IPS DF 4.7 (cell line): ENCODE measurements around the gene CEP131.

Experiments used
- DNase-seq: peaks from one replicate; pipeline ENCODE4 v3.0.0-alpha.2; 2013; ENCODE audit warnings: low spot score; ENCODE audit errors: extremely low read depth

CEP131 gene

GRCh38 chr17:81251709-81252301 lies 29.0 kb upstream of the CEP131 start:
- DNase-seq, result no peak

- no peak for DNase-seq
These were observed 28.4 kb upstream of the CEP131 start for GRCh38 chr17:81251094-81251708.

GRCh38 chr17:81250286-81251093 lies 27.7 kb upstream of the CEP131 start:
- no peak for DNase-seq

GRCh38 chr17:81249223-81250040 lies 26.7 kb upstream of the CEP131 start:
- DNase-seq, result no peak

GRCh38 chr17:81248649-81249048 lies 25.9 kb upstream of the CEP131 start:
- no peak for DNase-seq

- no peak for DNase-seq
These were observed 24.7 kb upstream of the CEP131 start for GRCh38 chr17:81247339-81247990.

- DNase-seq, result no peak
These were observed 24.0 kb upstream of the CEP131 start for GRCh38 chr17:81246679-81247338.

- DNase-seq, result no peak
These were observed 23.5 kb upstream of the CEP131 start for GRCh38 chr17:81246343-81246670.

GRCh38 chr17:81245665-81246342 lies 23.0 kb upstream of the CEP131 start:
- DNase-seq, result no peak

GRCh38 chr17:81245024-81245664 lies 22.4 kb upstream of the CEP131 start:
- DNase-seq, result no peak

- DNase-seq, result no peak
These were observed 21.7 kb upstream of the CEP131 start for GRCh38 chr17:81244358-81245023.

- DNase-seq, result no peak
These were observed 20.5 kb upstream of the CEP131 start for GRCh38 chr17:81243333-81243664.

GRCh38 chr17:81242421-81243332 lies 19.9 kb upstream of the CEP131 start:
- DNase-seq, result no peak

- no peak for DNase-seq
These were observed 19.1 kb upstream of the CEP131 start for GRCh38 chr17:81241648-81242420.

GRCh38 chr17:81241203-81241602 lies 18.4 kb upstream of the CEP131 start:
- no peak for DNase-seq

GRCh38 chr17:81240761-81241160 lies 18.0 kb upstream of the CEP131 start:
- DNase-seq, result no peak

GRCh38 chr17:81239714-81240555 lies 17.2 kb upstream of the CEP131 start:
- DNase-seq, result no peak
